Peyer's patch (tissue), 4 donors: ENCODE results near the gene TMEM89.

Experiments
- POLR2A ChIP-seq, 2 donors: fragments of 450-650 bp; IDR thresholded peaks; one replicate each; pipeline ENCODE4 v1.5.1; 2017; ENCODE audit warnings: antibody characterized with exemption in 2 of 2, mild to moderate bottlenecking in 2 of 2, moderate library complexity in 2 of 2
- TF ChIP-seq, protein P1 (sequence below), 6 experiments: fragments of 450-650 bp in 4 of 6; fragments of 200-600 bp in 2 of 6; sonication (generic) in 1 of 6; IDR thresholded peaks; one replicate each; pipeline ENCODE4 v1.5.1; 2017 to 2019; ENCODE audit warnings: antibody characterized with exemption in 6 of 6, mild to moderate bottlenecking in 3 of 6, moderate library complexity in 1 of 6

DNA sequence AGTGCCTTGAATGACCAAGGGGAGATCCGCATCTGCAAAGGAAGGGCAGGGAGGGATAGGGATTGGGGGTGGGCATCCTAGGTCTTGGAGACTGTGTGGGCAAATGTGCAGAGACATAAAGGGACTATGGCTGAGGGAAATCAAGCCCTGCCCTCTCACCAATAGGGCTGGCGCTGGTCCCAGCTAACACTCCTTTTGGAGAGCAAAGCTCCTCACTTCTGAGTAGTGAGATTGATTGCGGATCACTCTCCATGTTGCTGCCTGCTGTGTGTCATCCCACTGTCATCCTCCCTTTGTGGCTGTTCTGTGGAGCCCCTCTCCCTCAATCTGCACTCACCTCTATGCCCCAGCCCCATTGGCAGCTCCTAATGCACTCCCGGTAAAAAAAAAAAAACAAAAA lies 43.4 kb upstream of the TMEM89 start:
- TF ChIP-seq, protein P1, sequence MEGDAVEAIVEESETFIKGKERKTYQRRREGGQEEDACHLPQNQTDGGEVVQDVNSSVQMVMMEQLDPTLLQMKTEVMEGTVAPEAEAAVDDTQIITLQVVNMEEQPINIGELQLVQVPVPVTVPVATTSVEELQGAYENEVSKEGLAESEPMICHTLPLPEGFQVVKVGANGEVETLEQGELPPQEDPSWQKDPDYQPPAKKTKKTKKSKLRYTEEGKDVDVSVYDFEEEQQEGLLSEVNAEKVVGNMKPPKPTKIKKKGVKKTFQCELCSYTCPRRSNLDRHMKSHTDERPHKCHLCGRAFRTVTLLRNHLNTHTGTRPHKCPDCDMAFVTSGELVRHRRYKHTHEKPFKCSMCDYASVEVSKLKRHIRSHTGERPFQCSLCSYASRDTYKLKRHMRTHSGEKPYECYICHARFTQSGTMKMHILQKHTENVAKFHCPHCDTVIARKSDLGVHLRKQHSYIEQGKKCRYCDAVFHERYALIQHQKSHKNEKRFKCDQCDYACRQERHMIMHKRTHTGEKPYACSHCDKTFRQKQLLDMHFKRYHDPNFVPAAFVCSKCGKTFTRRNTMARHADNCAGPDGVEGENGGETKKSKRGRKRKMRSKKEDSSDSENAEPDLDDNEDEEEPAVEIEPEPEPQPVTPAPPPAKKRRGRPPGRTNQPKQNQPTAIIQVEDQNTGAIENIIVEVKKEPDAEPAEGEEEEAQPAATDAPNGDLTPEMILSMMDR (IDR thresholded peaks at IDR 0.05) = no peak
- no peak for TF ChIP-seq POLR2A (IDR thresholded peaks at IDR 0.05)
